Stimulated activated CD4-positive, alpha-beta T cell treated with anti-CD3 and anti-CD28 coated beads, Interleukin-15, amount 100 ng/mL, for 48 hours (primary cell): ENCODE results near the gene MYO15A.
A peak's percentile ranks its signal among the peaks of the same experiment; 100 is the strongest.

Experiments used
- DNase-seq, 2 donors: peaks; one replicate each; pipeline ENCODE4 v3.0.0-alpha.2; 2020; ENCODE audit warnings: low read depth in 2 of 2

Gene MYO15A

DNA sequence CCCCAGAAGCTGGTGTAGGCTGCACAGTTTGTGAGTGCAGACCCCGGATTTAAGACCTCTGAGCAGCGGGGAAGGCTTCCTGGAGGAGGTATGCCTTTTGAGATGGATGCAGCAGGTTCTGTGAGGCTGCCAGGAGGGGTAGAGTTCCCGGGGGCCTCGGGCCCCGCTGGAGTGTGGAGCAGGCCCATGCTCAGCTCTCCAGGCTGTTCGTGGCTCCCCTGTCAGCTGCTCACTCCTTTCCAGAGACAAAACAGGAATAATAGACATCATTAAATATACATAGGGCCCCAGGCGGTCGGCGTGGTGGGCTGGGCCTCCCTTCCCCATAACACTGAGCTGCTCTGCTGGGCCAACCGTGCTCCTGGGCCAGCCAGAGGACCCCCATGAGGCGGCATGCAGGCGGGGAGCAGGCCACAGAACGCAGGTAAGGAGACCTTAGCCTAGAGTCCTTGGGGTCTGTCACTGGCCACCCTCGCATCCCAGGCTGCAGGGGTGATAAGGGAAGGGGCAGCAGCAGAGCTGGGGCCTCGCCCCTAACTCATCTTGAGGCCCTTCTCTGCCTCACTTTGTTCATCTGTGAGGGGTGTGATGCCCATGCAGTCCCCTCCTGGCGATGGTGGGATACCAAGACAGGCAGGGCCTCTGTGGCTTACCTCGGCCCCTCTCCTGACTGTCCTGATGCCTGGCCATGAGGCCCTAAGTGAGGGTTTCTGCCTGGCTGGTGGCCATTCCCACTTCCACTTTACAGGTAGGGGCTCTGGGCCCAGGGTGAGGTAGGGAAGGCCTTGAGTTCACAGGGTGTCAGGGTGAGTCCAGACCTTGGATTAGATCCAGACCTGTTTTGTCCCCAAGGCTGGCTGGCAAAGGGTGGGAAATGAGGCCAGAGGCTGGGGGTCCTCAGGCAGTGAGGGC lies at the start of gene MYO15A:
Gene MYO15A, plus strand, starts transcription at position 356 of the 912 bp plus-strand sequence. CDS start 10,045 bp downstream, outside the sequence.
- no peak for DNase-seq

- DNase-seq = no peak
Measured at GRCh38 chr17:18059283-18059682, 49.3 kb upstream of the MYO15A start.

GRCh38 chr17:18064053-18064452 lies 44.5 kb upstream of the MYO15A start:
- no peak for DNase-seq

DNA sequence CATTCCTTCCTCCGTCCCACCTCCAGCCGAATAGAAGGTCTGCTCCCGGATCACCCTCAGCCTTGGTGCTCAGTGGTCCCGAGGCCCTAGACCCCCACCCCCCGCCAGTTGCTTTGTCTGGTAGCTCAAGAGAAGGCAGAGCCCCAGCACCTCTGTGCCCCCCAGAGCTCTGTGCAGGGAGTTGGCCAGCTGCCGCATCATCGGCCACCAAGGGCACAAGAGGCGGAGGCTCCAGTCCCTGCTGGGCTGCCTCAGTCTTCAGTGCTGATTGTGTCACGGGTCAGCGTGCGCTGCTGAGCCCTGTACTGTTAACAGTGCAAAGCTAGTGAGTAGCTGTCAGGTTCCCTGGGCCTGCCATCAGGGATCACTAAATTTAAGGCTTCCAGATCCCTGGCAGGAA lies 43.0 kb upstream of the MYO15A start:
- DNase-seq = no peak

DNA sequence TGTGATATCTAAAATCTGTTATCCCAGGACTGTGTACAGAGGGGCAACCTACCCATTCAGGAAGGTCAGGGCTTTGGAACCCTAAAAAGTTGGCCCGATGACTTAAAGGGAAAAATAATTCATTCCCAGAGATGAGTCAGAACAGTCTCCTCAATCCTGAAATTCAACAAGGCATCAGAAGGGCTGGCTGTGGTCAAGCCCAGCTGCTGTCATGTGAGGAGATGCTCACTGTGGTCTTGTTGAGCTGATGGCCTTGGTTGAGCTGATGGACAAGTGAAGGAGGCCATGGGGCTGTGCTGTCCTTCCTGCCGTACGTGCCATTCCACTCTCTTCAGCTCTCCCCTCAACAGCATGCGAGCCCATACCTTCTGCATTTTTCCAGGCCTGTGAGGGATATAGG lies 41.7 kb upstream of the MYO15A start:
- DNase-seq = no peak

DNA sequence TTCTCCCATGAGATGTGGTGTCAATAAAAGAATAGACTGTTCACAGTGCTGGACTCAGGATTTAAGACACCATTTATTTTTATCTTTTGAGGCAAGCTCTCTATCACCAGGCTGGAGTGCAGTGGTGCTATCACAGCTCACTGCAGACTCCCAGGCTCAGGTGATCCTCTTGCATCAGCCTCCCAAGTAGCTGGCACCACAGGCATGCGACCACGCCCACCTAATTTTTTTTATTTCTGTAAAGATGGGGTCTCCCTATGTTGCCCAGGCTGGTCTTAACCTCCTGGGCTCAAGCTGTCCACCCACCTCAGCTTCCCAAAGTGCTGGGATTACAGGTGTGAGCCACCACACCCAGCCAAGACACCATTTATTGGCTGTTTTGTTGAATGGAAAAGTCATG lies 39.5 kb upstream of the MYO15A start:
- no peak for DNase-seq

DNA sequence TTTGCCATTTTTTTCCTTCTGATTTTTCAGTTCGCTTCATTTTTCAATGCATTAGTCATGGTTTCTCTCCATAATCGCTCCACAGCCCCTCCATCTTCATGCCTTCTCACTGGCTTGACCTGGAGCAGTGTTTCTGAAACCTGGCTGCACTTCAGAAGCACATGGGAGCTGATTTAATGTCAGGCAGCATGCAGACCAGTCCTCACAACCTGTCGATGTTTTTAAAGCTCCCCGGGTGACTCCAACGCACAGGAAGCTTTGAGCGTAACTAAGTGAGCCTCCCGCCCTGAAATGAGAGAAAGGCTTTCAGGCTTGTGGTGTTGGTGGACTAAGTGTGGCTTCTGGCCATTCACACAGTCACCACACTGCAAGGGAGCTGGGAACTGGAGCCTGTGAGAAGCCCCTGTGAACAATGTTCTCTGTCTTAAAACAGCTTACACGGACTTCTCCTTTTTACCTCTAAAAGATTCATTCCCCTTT lies 37.7 kb upstream of the MYO15A start:
- DNase-seq = no peak

- DNase-seq = no peak
Measured at GRCh38 chr17:18071751-18072150, 36.8 kb upstream of the MYO15A start.

GRCh38 chr17:18074566-18075272 lies 33.8 kb upstream of the MYO15A start:
- DNase-seq = no peak

DNA sequence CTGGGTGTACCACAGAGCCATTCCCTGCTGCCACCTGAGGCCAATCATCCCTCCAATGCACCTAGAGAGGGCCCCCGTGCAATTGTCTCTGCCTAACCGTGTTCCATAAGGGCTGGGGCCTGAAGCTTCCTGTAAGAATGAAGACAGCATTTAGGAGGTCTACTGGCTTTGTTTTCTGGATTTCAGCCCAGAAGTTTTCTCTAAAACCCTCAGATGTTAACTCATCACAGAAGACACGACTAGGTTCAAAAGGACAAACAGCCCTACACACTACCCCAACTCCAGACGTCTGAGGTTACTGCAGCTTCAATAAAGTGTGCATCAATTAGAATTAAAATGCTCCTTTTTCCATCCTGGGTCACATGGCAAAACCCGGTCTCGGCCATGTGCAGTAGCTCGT lies 31.6 kb upstream of the MYO15A start:
- no peak for DNase-seq

DNA sequence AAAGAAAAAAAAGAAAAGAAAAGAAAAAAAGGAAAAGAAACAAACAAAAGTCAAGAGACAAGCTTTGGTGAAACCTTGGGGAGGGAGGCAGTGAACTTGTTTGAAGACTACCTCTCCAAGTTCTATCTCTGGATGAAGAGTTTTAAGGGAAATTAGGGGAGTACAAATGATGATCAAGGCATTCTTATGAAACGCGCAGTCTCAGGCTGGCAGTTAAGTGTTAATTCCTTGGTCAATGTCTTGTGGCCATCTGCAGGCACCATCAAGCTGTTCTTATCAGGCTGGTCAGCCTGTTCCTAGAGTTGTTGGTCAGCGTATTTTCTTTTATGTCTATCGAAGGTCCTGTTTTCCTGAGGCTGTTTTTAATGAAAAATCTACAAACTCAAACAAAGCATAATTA lies 29.0 kb upstream of the MYO15A start:
- DNase-seq = no peak

DNA sequence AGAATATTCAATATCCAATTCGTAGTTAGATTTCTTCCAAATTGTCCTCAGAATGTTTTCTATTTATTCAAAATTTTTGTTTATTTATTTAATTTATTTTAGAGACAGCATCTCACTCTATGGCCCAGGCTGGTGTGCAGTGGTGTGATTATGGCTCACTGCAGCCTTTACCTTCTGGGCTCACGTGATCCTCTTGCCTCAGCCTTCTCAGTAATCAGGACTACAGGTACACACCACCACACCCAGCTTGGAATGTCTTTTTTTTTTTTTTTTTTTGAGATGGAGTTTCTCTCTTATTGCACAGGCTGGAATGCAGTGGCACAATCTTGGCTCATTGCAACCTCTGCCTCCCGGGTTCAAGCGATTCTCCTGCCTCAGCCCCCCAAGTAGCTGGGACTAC lies 24.3 kb upstream of the MYO15A start:
- no peak for DNase-seq

GRCh38 chr17:18087610-18088491 lies 20.7 kb upstream of the MYO15A start, which contains the start of gene DRG2:
Gene DRG2 (plus strand): TSS chr17:18087948. CDS start chr17:18088024, 76 bp downstream.
- DNase-seq = peak; percentile 78 to 86

DNA sequence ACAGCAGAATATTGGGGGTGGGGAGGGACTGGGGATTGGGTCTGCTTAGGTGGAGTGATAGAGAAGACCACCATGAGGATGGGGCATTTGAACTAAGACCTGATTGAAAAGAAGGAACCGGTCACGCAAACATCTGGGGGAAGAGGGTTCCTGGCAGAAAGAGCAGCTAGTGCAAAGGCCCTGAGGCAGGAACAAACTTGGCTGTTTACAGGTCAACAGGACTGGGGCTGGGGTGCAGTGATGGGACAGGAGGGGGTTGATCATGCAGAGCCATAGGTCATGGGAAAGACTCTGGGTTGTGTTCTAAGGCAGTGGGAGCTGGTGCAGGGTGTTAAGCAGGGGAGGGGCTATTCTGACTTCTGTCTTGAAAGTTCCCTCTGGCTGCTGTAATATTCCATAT lies 18.9 kb upstream of the MYO15A start:
- no peak for DNase-seq

DNA sequence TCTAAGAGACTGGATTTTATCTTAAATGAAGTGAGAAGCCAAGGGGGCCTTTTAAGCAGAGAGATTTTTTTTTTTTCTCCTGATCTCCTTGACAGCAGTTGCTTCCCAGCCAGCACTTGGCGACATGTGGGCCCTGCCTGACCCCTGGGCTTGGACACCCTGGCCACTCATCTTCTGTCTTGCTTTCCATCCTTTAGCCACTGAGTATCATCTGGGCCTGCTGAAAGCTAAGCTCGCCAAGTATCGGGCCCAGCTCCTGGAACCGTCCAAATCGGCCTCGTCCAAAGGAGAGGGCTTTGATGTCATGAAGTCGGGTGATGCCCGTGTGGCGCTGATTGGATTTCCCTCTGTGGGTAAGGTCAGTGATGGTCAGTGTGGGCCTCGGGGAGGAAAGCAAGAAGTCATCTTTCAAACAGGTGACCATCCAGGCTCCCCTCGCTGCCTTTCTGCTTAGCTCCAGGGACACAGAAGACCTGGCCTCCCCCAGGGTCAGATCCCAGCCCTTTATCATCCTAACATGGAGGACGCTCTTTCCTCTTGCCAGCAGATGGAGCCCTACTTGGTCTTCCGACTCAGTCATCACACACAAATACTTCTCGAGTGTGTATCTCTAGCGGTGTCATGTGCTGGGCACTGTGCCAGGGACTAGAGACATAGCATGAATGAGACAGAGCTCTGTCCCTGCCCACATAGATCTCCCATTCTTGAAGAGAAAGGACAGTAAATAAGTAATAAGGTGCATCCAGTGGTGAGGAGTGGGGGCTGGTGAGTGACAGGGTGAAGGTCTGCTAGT lies 14.7 kb upstream of the MYO15A start:
- peak in 1 of 2 donors; percentile 29 for DNase-seq

DNA sequence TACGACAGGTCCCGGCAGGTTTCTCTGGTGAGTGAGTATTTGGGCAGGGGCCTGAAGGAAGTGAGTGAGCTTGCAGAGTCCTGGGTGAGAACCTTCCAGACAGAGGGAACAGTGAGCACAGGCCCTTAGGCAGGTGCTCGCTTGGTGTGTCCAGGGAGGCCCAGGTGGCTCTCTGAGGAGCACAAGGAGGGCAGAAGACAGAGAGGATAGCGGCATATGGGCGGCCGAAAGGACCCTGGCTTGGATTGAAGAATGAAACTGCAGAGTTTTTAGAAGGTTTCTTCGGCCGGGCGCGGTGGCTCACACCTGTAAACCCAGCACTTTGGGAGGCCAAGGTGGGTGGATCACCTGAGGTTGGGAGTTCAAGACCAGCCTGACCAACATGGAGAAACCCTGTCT lies 14.1 kb upstream of the MYO15A start:
- no peak for DNase-seq

DNA sequence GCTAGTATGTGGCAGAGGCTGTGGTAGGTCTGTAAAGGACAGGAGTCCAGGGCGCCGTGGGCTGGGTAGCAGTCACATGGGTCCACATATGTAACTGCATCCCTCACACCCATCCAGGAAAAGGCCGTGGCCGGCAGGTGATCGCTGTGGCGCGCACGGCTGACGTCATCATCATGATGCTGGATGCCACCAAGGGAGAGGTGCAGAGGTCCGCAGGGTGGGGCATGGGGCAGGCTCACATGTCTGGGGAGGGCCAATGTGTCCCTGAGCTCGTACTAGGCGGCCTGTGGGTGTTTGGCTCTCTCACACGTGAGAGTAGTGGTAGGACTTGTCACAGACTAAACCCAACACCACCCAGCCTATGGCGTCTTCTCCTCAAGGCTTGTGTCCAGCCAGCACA lies 9.0 kb upstream of the MYO15A start:
- no peak for DNase-seq

- no peak for DNase-seq
Measured at GRCh38 chr17:18100616-18101015, 7.9 kb upstream of the MYO15A start.

GRCh38 chr17:18101828-18102227 lies 6.7 kb upstream of the MYO15A start:
- no peak for DNase-seq

- no peak for DNase-seq
Measured at GRCh38 chr17:18102640-18103039, 5.9 kb upstream of the MYO15A start.

DNA sequence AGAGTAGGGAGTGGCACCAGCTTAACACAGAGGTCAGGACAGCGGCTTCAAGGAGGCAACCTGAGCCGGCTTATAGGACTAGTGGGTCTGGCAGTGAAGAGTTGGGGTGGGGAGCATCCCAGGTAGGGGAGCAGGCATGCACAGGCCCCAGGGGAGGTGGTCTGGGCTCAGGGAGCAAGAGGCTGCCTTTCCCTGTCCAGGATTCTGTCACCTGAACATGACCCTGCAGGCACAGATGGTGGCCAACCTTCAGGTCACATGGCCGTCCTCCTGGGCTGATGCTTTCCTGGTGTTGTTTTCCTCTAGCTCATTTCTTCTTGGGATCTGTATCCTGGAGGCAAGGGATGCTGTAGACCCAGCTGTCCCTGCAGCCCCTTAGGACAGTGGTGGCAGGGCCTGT lies 3.5 kb upstream of the MYO15A start:
- DNase-seq = no peak
